GM20000 (cell line): ENCODE data around the gene ADCY5.

Experiments used
- DNase-seq: peaks from one replicate; pipeline ENCODE4 v3.0.0; 2012; ENCODE audit warnings: low spot score
- CTCF ChIP-seq: IDR thresholded peaks from 2 replicates; pipeline ENCODE4 v1.5.1; 2012; ENCODE audit warnings: mild to moderate bottlenecking, control low read depth; ENCODE audit errors: extremely low read depth, missing control alignments

The ADCY5 gene

GRCh38 chr3:123392368-123392767 lies 56.5 kb downstream of the ADCY5 start:
- TF ChIP-seq CTCF, result no peak
- no peak for DNase-seq

- DNase-seq, result no peak
- TF ChIP-seq CTCF, result no peak
Observed at GRCh38 chr3:123390865-123391600, 57.9 kb downstream of the ADCY5 start.

GRCh38 chr3:123389628-123389918 lies 59.3 kb downstream of the ADCY5 start:
- no peak for TF ChIP-seq CTCF
- DNase-seq, result no peak

- no peak for DNase-seq
- TF ChIP-seq CTCF, result no peak
Observed at GRCh38 chr3:123388811-123389627, 59.9 kb downstream of the ADCY5 start.

- no peak for TF ChIP-seq CTCF
- DNase-seq, result no peak
Observed at GRCh38 chr3:123388042-123388441, 60.8 kb downstream of the ADCY5 start.

- TF ChIP-seq CTCF, result no peak
- no peak for DNase-seq
Observed at GRCh38 chr3:123387532-123387931, 61.4 kb downstream of the ADCY5 start.

- TF ChIP-seq CTCF, result no peak
- no peak for DNase-seq
Observed at GRCh38 chr3:123386477-123387040, 62.3 kb downstream of the ADCY5 start.
